NCI-H187 (cell line): ENCODE results near the gene CFD.
"Not testable (repeated sequence)": the region's sequence is repeated elsewhere in the genome, so short reads cannot be mapped to it uniquely, and the experiment has no call there.

Experiments used
- DNase-seq, 2 experiments: peaks; one replicate each; lab custom pipeline; 2025; lab: John Stamatoyannopoulos, UW

Gene CFD

GRCh38 chr19:858868-859843 lies at the start of gene CFD:
TSS of gene CFD (plus strand) at chr19:859664. CDS start at chr19:859690, 26 bp downstream.
- DNase-seq = no peak

DNA sequence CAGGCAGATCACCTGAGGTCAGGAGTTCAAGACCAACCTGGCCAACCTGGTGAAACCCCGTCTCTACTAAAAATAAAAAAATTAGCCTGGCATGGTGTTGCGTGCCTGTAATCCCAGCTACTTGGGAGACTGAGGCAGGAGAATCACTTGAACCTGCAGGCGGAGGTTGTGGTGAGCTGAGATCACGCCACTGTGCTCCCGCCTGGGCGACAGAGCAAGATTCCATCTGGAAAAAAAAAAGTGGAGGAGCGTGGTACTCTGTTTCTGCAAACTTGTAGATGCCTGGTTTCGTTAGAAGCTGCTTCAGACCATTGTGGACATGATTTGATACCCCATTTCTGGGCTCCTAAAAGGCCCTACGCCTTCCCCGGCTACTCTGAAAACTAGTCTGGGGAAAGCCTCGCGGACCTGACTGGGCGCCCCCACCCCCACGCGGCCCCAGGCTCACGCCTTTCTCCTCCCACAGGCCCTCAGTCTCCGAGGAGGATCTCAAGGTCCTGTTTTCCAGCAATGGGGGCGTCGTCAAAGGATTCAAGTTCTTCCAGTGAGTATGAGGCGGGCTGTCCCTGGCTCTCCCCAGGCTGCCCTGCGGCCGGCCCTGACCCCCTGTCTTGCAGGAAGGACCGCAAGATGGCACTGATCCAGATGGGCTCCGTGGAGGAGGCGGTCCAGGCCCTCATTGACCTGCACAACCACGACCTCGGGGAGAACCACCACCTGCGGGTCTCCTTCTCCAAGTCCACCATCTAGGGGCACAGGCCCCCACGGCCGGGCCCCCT lies 49.2 kb upstream of the CFD start:
- no peak for DNase-seq

DNA sequence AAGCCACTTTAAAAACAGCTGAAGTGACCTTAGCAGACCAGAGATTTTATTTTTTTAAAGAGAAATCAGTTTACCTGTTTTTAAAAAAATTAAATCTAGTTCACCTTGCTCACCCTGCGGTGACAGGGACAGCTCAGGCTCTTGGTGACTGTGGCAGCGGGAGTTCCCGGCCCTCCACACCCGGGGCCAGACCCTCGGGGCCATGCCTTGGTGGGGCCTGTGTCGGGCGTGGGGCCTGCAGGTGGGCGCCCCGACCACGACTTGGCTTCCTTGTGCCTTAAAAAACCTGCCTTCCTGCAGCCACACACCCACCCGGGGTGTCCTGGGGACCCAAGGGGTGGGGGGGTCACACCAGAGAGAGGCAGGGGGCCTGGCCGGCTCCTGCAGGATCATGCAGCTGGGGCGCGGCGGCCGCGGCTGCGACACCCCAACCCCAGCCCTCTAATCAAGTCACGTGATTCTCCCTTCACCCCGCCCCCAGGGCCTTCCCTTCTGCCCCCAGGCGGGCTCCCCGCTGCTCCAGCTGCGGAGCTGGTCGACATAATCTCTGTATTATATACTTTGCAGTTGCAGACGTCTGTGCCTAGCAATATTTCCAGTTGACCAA lies 48.5 kb upstream of the CFD start:
- no peak for DNase-seq

DNA sequence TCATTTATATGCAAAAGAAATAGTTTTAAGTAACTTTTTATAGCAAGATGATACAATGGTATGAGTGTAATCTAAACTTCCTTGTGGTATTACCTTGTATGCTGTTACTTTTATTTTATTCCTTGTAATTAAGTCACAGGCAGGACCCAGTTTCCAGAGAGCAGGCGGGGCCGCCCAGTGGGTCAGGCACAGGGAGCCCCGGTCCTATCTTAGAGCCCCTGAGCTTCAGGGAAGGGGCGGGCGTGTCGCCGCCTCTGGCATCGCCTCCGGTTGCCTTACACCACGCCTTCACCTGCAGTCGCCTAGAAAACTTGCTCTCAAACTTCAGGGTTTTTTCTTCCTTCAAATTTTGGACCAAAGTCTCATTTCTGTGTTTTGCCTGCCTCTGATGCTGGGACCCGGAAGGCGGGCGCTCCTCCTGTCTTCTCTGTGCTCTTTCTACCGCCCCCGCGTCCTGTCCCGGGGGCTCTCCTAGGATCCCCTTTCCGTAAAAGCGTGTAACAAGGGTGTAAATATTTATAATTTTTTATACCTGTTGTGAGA lies 47.9 kb upstream of the CFD start:
- DNase-seq = no peak

GRCh38 chr19:812049-812746 lies 47.3 kb upstream of the CFD start:
- DNase-seq = no peak

DNA sequence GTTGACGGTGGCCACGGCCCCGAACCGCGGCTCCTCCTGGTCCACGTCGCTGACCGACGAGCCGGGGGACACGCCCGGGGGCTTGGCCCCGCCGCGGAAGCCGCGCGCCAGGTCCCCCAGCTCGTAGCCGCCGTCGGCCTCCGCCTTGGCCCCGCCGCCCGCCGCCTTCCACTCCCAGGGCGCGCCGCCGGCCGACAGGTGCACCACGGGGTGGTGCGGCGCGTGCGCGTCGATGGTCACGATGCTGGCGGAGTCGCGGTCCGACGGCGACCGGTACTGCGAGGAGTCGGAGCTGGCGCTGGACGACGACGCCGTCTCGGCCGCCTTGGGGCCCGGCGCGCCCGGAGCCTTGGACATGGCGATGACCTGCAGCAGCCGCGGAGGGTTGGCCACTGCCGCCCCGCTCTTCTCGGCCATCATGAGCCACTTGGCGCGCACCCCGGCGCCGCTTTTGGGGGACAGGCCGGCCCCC lies 46.7 kb upstream of the CFD start:
- DNase-seq = no peak

- DNase-seq = no peak
Measured at GRCh38 chr19:813219-814151, 46.0 kb upstream of the CFD start.

DNA sequence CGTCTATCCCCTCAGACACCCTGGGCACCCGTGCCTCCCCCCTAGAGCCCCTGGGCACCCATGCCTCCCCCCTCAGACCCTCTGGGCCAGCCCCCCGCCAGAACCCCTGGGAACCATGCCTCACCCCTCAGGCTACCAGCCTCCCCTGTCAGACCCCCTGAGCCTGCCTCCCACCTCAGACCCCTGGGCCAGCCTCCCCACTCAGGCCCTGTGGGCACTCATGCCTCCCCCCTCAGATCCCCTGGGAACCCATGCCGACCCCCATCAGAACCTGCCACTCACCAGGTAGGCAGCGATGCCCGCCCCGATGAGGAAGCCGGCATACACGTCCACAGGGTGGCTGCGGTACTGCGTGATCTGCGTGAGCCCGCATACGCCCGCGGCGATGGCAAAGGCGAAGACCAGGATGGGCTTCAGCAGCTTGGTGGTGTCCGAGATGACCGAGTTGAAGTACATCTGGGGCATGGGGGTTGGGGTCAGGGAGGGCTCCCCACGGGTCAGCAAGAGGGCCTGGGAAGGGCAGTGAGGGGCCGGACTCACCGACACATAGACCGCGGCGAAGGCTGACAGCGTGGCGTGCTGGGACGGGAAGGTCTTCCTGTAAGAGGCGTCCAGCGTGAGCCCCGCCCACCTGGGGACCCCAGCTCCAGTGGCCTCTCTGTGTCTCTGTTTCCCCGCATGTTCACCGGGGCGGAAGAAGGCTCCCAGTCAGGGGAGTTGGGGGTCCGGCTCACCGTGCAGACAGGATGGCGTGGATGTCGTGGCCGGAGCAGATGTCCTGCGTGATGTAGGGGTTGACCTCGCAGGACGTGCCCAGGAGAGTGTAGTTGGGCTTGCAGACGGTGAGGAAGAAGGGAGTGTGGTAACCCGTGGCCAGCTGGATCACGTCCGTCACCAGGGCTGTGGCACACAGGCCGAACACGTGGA lies 45.0 kb upstream of the CFD start:
- no peak for DNase-seq

GRCh38 chr19:815079-815774 lies 44.2 kb upstream of the CFD start:
- no peak for DNase-seq

- no peak for DNase-seq
Measured at GRCh38 chr19:815775-816499, 43.5 kb upstream of the CFD start.

DNA sequence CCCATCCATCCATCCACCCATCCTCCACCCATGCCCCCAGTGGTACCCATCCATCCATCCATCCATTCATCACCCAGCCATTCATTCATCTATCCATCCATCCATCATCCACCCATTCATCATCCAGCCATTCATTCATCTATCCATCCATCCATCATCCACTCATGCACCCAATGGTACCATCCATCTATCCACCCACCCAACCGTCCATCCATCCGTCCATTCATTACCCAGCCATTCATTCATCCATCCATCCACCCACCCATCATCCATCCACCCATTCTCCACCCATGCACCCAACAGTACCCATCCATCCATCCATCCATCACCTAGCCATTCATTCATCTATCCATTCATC lies 43.0 kb upstream of the CFD start:
- DNase-seq = no peak

- DNase-seq = not testable (repeated sequence)
Measured at GRCh38 chr19:820212-820611, 39.3 kb upstream of the CFD start.

DNA sequence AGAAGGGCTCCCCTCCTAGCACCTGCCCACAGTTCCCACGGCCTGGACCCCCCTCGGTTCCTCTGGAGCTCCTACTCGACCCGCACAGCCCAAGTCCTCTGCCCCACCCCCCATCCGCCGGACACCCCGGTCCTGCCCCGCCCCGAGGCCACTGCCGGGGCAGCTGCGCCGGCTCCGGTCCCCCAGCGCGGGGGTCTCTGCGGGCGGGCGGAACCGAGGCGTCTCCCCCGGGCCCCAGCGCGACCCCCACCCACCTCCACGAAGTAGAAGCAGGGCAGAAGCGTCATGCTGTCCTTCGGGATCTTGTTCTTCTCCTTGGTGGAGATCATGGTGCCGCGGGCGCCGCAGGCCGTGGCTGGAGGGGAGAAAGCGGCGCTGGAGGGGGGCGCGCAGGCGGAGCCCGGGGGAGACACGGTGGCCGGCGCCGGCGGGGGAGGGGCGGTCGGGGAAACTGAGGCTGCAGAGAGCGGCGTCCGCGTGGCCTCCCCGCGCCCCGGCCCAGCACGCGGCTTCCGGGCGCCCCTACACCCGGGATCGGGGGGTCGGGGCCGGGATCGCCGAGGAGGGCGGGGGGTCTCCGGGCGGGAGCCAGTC lies 38.1 kb upstream of the CFD start:
- DNase-seq = no peak

DNA sequence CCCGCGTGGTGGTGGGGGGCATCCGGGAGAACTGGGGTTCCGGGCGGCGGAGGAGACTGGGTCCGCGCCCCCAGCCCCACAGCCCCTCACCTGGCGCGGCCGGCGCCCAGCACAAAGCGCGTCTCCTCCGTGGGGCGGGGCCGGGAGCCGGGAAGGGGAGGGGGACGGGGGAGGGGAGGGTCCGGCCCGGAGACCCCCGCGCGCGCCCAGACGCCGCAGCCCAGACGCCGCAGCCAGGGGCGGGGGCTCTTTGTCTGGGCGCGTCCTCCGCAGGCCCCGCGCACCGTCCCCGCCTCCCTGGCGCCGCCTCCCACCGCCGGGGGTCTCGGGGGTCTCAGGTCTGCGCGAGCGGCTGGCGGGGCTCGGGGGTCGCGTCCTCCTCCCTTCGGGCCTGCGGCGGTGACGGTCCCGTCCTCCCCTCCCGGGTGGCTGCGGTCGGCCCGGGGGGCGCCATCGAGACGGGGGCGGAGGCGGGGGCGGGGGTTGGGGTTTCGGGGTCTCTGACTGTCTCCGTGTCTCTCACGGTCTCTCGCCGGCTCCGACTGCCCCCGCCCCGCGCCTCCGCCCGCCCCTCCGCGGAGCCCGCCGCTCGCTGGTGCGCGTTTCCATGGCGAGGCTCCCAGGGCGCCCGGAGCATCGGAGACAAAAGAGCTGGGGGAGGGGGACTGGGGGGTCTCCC lies 37.5 kb upstream of the CFD start, which contains the start of gene PLPPR3:
PLPPR3 (minus strand) TSS at position 131 of the 679 bp plus-strand sequence. CDS start 396 bp downstream, outside the sequence.
- no peak for DNase-seq

- DNase-seq = no peak
Measured at GRCh38 chr19:823565-824121, 35.8 kb upstream of the CFD start.

- DNase-seq = no peak
Measured at GRCh38 chr19:824885-825284, 34.6 kb upstream of the CFD start.
